NCI-H526 treated with DMSO at 0.1 percent for 48 hours (cell line): ENCODE results near the gene NHSL2.
"Not testable (repeated sequence)": the region's sequence is repeated elsewhere in the genome, so short reads cannot be mapped to it uniquely, and the experiment has no call there.

Experiments used
- DNase-seq: peaks from one replicate; lab custom pipeline; 2025; lab: John Stamatoyannopoulos, UW

Gene NHSL2

GRCh38 chrX:71910643-71910985 is at the start of gene NHSL2:
TSS of gene NHSL2 (plus strand) at chrX:71910845.
- no peak for DNase-seq

- DNase-seq: no peak
Observed at GRCh38 chrX:71867680-71868079, 43.0 kb upstream of the NHSL2 start.

- DNase-seq: not testable (repeated sequence)
Observed at GRCh38 chrX:71869566-71869965, 41.1 kb upstream of the NHSL2 start.

GRCh38 chrX:71870208-71871098 is 40.2 kb upstream of the NHSL2 start:
- peak; percentile 21 for DNase-seq

GRCh38 chrX:71871367-71871766 is 39.3 kb upstream of the NHSL2 start:
- no peak for DNase-seq

- no peak for DNase-seq
Observed at GRCh38 chrX:71872542-71873458, 37.8 kb upstream of the NHSL2 start.

- DNase-seq: no peak
Observed at GRCh38 chrX:71873459-71873833, 37.2 kb upstream of the NHSL2 start.

GRCh38 chrX:71876841-71877240 is 33.8 kb upstream of the NHSL2 start:
- not testable (repeated sequence) for DNase-seq

GRCh38 chrX:71885099-71885498 is 25.5 kb upstream of the NHSL2 start:
- DNase-seq: no peak

- no peak for DNase-seq
Observed at GRCh38 chrX:71895607-71896006, 15.0 kb upstream of the NHSL2 start.

- no peak for DNase-seq
Observed at GRCh38 chrX:71906144-71906543, 4.5 kb upstream of the NHSL2 start.

GRCh38 chrX:71908387-71908786 is 2.3 kb upstream of the NHSL2 start:
- DNase-seq: no peak

GRCh38 chrX:71909956-71910355 is 689 bp upstream of the NHSL2 start:
- no peak for DNase-seq

- no peak for DNase-seq
Observed at GRCh38 chrX:71910986-71911730, 513 bp downstream of the NHSL2 start.

GRCh38 chrX:71911731-71912050 is 1.0 kb downstream of the NHSL2 start:
- DNase-seq: no peak

GRCh38 chrX:71912156-71912555 is 1.5 kb downstream of the NHSL2 start:
- no peak for DNase-seq

GRCh38 chrX:71913156-71913950 is 2.7 kb downstream of the NHSL2 start:
- DNase-seq: no peak

- no peak for DNase-seq
Observed at GRCh38 chrX:71917621-71918343, 7.1 kb downstream of the NHSL2 start.

- DNase-seq: no peak
Observed at GRCh38 chrX:71919431-71919830, 8.8 kb downstream of the NHSL2 start.

- no peak for DNase-seq
Observed at GRCh38 chrX:71919886-71920285, 9.2 kb downstream of the NHSL2 start.

- no peak for DNase-seq
Observed at GRCh38 chrX:71922686-71923085, 12.0 kb downstream of the NHSL2 start.
